ENCODE data around the gene PARVB.
A peak's percentile ranks its signal among the peaks of the same experiment; 100 is the strongest.

Gene PARVB

GRCh38 chr22:44142421-44143104 lies 118.5 kb downstream of the PARVB start:
- no peak for DNase-seq

DNA sequence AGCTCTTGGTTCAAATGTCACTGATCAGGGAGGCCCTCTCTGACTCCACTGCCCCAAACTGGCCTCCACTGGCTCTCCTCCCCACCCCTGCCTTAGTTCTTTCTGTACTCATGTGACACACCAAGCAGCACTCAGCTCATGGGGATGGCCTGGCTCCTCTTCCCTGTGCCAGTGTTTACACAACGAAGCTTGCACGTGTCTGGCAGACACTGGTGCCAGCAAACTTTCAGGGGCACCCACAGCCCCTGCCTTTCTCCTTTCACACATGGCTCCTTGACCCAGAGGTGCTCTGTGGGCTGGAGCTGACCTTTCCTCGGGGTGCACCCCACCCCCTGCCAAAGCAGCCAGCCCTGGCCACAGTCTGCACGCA lies 119.0 kb downstream of the PARVB start:
- DNase-seq: no peak

DNA sequence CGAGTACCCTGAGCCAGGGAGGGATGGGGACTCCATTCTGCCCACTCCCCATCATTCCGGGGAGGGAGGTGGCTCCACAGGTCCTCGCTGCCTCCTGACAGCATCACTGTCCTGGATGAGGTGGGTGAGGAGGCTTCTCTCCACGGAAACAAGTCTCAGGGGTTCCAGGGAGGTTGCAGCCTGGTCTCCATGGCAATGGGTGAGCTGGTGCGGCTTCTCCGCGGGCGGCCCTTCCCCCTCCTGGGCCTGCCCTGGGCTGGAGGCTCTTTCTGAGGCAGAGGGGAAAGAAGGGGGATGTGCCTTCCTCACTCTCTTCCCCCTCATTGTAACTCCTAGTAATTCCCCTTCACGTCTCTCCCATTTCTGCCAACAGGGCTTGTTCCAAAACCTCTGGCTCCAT lies 119.5 kb downstream of the PARVB start:
- peak; percentile 35 for DNase-seq

DNA sequence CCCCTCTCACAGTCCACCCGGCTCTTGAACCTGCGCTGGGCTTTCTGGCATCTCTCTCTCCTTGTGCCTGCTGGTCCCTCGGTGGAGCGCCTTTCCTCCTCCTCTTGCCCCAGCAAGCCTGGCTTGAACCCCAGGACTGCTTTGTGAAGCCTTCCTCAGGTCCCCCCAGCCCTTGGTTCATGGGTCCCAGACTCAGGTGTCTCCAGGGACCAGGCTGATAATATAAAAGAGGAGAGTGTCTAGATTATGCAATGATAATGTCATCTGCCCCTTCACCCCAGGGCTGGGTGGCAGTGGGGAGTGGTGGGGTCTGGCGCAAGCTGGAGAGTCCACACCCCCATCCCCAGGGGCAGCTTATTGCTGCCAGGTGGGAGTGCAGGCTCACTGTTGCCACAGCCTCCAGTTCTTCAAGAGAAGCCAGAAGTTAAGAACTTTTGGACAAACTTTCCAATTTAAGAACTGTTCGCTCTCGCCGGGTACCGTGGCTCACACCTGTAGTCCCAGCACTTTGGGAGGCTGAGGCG lies 120.0 kb downstream of the PARVB start:
- DNase-seq: no peak

DNA sequence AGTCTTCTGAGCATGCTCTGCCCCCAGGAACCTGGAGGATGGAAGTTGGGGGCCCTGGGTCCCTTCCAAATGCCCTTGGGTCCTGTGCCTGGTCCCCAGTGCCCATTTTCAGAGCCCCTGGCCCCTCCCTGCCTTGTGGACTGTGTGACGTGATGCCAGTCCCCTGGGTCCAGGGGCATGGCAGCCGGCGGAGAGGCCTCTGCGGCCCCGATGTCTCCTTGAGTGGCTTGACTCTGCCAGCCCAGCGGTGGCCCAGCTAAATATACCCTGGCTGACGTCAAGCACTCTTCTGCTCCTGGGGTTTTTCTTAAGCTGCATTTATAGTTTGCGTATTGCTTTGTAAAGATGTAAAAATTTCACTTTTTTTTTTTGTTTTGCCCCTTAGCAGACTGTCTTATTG lies 121.4 kb downstream of the PARVB start:
- DNase-seq: peak; percentile 37

- no peak for DNase-seq
Measured at GRCh38 chr22:44146088-44146861, 122.2 kb downstream of the PARVB start.

DNA sequence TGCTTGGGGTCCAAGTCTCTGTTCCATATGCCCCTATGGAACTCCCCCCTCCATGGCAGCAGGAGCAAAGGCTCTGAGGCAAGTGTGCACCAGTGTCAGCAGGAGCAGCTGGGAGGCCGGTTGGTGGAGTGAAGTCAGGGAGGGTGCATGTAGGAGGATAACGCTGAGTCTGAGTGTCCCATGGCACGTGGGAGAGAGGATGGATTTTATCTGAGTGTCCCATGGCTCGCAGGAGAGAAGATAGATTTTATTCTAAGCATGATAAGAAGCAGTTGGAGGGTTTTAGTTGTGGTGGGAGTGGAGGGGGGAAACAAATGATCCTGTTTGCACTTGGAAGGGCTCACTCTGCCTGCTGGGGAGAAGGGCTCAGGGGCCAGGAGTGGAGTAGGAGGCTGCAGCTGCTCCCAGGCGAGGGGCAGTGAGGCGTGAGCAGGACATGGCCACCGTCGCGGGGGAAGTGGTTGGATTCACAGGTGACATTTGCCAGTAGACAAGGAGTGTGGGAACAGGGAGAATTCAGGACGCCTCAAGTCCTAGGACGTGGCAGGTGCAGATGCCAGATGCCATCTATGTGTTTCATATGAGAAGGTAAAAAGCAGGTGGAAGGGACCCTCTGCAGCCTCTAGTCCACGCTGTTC lies 123.0 kb downstream of the PARVB start:
- DNase-seq: peak; percentile 61

GRCh38 chr22:44147821-44148574 lies 123.9 kb downstream of the PARVB start:
- peak; percentile 62 for DNase-seq

DNA sequence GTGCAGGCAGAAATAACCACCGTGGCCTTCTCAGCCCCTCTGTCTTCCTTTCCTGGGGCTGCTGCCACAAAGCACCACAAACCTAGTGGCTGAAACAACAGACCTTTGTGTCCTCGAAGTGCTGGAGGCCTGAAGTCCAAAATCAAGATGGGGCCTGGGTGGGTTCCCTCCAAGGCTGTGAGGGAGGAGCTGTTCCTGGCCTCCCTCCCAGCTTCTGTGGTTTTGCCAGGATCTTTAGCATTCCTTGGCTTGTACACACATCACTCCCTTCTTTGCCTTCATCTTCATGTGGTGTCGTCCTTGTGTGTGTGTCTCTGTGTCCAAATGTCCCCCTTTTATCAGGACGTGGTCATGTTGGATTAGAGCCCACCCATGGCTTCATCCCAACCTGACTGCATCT lies 127.6 kb downstream of the PARVB start:
- no peak for DNase-seq

GRCh38 chr22:44153710-44154109 lies 129.6 kb downstream of the PARVB start:
- DNase-seq: peak; percentile 61

DNA sequence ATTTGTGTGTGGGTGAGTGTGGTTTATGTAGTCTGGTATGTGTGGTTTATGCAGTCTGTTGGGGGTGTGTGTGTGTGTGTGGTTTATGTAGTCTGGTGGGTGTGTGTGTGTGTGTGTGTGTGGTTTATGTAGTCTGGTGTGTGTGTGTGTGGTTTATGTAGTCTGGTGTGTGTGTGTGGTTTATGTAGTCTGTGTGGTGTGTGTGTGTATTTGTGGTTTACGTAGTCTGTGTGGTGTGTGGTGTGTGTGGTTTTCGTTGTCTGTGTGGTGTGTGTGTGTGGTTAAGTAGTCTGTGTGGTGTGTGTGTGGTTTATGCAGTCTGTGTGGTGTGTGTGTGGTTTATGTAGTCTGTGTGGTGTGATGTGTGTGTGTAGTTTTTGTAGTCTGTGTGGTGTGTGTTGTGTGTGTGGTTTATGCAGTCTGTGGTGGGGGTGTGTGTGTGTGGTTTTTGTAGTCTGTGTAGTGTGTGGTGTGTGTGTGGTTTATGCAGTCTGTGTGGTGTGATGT lies 130.4 kb downstream of the PARVB start:
- no peak for DNase-seq

- DNase-seq: no peak
Measured at GRCh38 chr22:44155115-44155514, 131.0 kb downstream of the PARVB start.

GRCh38 chr22:44157916-44158618 lies 134.0 kb downstream of the PARVB start:
- DNase-seq: no peak

- peak; percentile 31 for DNase-seq
Measured at GRCh38 chr22:44158816-44159215, 134.7 kb downstream of the PARVB start.

- DNase-seq: peak; percentile 32
Measured at GRCh38 chr22:44159221-44159620, 135.1 kb downstream of the PARVB start.

DNA sequence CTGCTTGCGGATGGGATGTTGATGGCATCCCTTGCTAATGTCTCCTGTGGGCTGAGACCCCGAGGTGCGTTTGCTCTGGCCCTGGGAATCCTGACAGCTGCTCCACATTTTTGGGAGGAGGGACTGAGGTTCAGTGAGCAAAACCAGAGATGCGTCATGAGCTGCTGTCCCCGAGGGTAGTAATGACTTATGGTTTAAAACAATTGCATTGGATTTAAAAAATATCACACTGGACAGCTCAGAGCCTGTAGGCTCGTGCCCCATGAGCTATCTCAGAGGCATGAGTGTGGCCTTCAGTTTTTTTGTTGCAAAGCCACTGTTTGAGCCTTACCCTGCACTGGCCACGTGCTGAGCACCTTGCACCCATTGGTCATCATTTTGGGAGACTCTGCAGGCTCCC lies 135.7 kb downstream of the PARVB start:
- DNase-seq: peak; percentile 25

DNA sequence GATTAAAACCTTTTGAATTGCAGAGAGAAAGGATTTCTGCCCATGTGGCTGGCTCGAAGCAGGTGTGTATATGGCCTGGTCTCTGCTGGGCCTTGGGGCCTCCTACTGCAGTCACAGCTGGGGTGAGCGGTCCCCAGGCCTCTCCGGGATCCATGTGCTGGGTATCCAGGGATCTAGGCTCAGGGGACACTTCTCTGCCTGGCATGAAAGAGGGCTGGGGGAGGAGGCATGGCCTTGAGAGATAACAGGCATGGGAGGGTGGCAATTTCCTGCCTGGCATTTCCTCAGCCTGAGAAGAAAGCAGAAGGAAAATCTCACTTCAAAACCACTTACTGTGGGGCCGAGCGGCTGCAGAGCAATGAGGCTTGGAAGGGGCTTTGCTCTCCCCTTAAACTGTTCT lies 136.3 kb downstream of the PARVB start:
- no peak for DNase-seq

GRCh38 chr22:44161673-44162072 lies 137.6 kb downstream of the PARVB start:
- DNase-seq: no peak

- DNase-seq: no peak
Measured at GRCh38 chr22:44162960-44163359, 138.9 kb downstream of the PARVB start.

GRCh38 chr22:44163536-44163935 lies 139.4 kb downstream of the PARVB start:
- no peak for DNase-seq

GRCh38 chr22:44164031-44164430 lies 139.9 kb downstream of the PARVB start:
- DNase-seq: peak; percentile 22

- no peak for DNase-seq
Measured at GRCh38 chr22:44165286-44165874, 141.3 kb downstream of the PARVB start.

Data from retina (tissue), 1 donor.